Nephron (organoid): ENCODE data around the gene TIMM21.

Experiments used
- H3K27ac Mint-ChIP-seq, 3 experiments: 2 replicates each; pipeline ENCODE4 v1.8.0; 2020; ENCODE audit warnings: mixed read lengths in 3 of 3, mild to moderate bottlenecking in 2 of 3, moderate library complexity in 1 of 3
- H3K27me3 Mint-ChIP-seq: 2 replicates; pipeline ENCODE4 v1.8.0; 2021; ENCODE audit warnings: low read depth, mild to moderate bottlenecking, moderate library complexity, mixed read lengths
- H3K36me3 Mint-ChIP-seq: 2 replicates; pipeline ENCODE4 v1.8.0; 2020; ENCODE audit warnings: low read depth, mixed read lengths
- H3K4me1 Mint-ChIP-seq: 2 replicates; pipeline ENCODE4 v1.8.0; 2020; ENCODE audit warnings: mixed read lengths
- H3K4me3 Mint-ChIP-seq, 3 experiments: 2 replicates each; pipeline ENCODE4 v1.8.0; 2020; ENCODE audit warnings: mild to moderate bottlenecking in 3 of 3, mixed read lengths in 3 of 3, moderate library complexity in 2 of 3
- H3K9me3 Mint-ChIP-seq: 2 replicates; pipeline ENCODE4 v1.8.0; 2020; ENCODE audit warnings: mixed read lengths
- TF ChIP-seq, protein P1 (sequence below), 3 experiments: fragments of 200-600 bp; sonication (generic); IDR thresholded peaks; one replicate each; pipeline ENCODE4 v1.5.0; 2021; ENCODE audit warnings: antibody characterized with exemption in 3 of 3; ENCODE audit not compliant: unreplicated experiment in 3 of 3

The TIMM21 gene

DNA sequence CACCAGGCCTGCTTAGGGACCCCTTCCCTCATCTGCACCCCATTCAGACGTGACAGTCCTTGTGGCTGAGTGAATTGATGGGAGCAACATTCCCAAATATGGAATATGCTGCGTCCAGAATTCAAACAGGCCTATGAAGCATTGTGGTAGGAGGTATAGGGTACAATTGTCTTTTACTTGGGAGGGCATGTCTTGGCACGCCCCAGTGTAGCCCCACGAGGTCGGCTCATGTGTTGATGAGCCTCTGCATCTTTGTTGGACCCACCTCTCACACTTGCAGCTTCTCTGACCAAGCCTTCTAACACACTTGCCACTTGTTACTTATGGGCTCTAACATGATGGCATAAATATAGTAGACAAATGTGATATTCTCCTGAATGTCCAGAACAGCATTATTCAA, 1.6 kb downstream of the TIMM21 start:
- peak overlapping the region; percentile 91 to 98 (median 96) for H3K4me3 Mint-ChIP-seq
- H3K27me3 Mint-ChIP-seq, result peaks cover 3% of the 10 kb centered on the region
- no peaks in the 10 kb centered on the region for H3K9me3 Mint-ChIP-seq
- TF ChIP-seq, protein P1, sequence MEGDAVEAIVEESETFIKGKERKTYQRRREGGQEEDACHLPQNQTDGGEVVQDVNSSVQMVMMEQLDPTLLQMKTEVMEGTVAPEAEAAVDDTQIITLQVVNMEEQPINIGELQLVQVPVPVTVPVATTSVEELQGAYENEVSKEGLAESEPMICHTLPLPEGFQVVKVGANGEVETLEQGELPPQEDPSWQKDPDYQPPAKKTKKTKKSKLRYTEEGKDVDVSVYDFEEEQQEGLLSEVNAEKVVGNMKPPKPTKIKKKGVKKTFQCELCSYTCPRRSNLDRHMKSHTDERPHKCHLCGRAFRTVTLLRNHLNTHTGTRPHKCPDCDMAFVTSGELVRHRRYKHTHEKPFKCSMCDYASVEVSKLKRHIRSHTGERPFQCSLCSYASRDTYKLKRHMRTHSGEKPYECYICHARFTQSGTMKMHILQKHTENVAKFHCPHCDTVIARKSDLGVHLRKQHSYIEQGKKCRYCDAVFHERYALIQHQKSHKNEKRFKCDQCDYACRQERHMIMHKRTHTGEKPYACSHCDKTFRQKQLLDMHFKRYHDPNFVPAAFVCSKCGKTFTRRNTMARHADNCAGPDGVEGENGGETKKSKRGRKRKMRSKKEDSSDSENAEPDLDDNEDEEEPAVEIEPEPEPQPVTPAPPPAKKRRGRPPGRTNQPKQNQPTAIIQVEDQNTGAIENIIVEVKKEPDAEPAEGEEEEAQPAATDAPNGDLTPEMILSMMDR (IDR thresholded peaks at IDR 0.05; ENCODE audit: unreplicated experiment in 3 of 3), result no peak
- H3K36me3 Mint-ChIP-seq, result peaks cover 14% of the 10 kb centered on the region
- H3K27ac Mint-ChIP-seq, result no peak overlapping the region
- H3K4me1 Mint-ChIP-seq, result peaks cover 73% of the 10 kb centered on the region

DNA sequence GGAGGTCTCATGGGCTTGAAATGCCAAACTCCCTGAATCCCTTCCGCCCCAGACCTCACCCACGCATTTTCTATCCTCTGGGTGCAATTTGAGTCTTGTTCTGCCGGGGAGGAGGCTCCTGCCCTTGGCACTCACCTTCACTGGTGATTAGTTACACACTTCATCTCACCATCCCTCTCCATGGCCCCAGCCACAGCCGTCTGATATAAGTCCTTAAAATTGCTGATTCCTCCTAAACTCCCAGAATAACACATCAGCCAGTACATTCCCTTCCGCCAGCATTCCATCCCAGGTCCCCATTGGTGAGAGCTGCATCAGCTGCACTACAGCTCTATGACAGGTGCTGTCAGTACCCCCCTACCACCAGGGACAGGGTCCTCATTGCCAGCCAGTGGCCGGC, 3.9 kb downstream of the TIMM21 start:
- TF ChIP-seq, protein P1 (IDR thresholded peaks at IDR 0.05; ENCODE audit: unreplicated experiment in 3 of 3), result no peak
- Mint-ChIP-seq H3K36me3 (peaks cover 20% of the 10 kb centered on the region), H3K4me1 (peaks cover 65% of the 10 kb centered on the region), H3K4me3 (peak overlapping the region; percentile 35 to 69 (median 52)), H3K27me3 (no peaks in the 10 kb centered on the region), H3K27ac (peak overlapping the region in 1 of 3 experiments; percentile 3), H3K9me3 (no peaks in the 10 kb centered on the region)

DNA sequence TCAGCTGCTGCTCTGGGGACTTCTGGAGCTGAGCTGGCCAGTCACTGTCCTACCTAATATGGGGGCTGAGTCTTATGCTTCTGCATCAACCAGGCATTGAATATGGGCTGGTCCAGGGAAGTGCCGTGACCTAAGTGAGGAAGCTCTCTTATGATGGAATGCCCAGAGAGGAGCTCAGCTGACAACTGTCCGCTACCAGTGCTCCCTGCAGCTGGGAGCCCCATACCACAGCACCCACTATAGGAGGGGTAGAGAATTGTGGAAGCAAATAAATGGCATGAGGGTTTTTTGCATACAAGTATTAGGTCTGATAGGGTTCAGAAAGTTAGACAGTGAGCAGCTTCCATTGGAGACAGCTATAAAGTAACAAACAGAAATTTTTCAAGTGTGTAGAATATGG, 4.5 kb downstream of the TIMM21 start:
- Mint-ChIP-seq H3K27me3 (no peaks in the 10 kb centered on the region), H3K27ac (peak overlapping the region in 1 of 3 experiments; percentile 3), H3K36me3 (peaks cover 21% of the 10 kb centered on the region), H3K9me3 (no peaks in the 10 kb centered on the region), H3K4me1 (peaks cover 65% of the 10 kb centered on the region), H3K4me3 (no peak overlapping the region)
- TF ChIP-seq, protein P1 (IDR thresholded peaks at IDR 0.05; ENCODE audit: unreplicated experiment in 3 of 3), result no peak

DNA sequence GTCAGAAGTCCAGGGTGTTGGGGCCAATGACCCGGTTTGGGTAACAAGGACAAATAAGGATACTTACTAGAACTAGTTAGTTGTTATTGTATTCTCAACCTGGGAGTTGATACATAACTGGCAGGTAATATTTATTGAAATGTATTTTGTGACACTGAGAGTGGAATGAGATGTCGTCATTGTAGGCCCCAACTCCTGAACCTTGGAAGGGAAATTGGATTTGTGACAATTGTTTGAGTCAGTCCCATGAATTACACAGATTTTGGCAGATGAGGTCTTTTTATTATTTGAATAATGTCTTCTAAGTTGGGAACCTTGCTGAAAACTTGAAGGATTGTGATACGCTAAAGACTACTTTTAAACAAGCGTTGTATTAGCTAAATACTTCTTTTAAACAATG, 5.1 kb downstream of the TIMM21 start:
- Mint-ChIP-seq H3K36me3 (peaks cover 25% of the 10 kb centered on the region), H3K27me3 (no peaks in the 10 kb centered on the region), H3K27ac (no peak overlapping the region), H3K9me3 (no peaks in the 10 kb centered on the region), H3K4me3 (no peak overlapping the region), H3K4me1 (peaks cover 62% of the 10 kb centered on the region)
- TF ChIP-seq, protein P1 (IDR thresholded peaks at IDR 0.05; ENCODE audit: unreplicated experiment in 3 of 3), result no peak

DNA sequence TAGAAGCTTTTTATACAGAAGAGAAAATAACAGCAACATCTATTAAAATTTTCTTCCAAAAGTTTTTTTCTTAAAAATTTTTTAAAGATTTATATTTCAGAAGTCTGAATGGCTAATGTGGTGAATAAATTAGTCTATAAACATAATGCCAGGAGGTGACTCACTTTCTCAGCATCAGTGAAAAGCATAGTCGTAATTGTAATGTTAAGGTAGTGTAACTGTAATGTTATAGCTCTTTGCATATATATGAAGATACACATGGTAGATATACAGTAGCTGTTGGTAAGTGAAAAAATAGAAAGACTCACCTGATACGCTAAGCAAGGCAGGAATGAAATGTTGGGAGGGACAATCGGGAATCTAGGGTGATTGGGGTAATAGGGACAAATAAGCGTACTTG, 5.5 kb downstream of the TIMM21 start:
- Mint-ChIP-seq H3K27ac (no peak overlapping the region), H3K4me3 (no peak overlapping the region), H3K27me3 (no peaks in the 10 kb centered on the region), H3K36me3 (peaks cover 27% of the 10 kb centered on the region), H3K4me1 (peaks cover 58% of the 10 kb centered on the region), H3K9me3 (no peaks in the 10 kb centered on the region)
- TF ChIP-seq, protein P1 (IDR thresholded peaks at IDR 0.05; ENCODE audit: unreplicated experiment in 3 of 3), result no peak

DNA sequence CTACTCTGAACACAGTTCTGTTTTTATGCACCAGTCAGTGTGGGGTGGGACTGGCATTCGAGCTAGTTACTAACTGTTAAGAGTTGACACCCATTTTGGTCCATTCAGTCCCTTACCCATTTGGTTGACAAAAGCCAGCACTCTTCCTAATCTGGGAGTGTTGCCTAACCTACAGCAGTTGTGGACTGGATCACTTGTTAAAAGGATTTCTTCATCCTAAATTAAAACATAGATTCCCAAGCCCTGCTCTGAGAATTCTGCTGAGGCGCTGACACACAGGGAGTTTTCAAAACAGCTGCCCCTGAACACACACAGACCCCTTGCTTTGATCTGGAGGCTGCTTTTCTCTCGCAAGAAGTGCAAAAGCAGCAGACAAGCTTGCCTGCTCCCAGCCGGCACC, 6.4 kb downstream of the TIMM21 start:
- TF ChIP-seq, protein P1 (IDR thresholded peaks at IDR 0.05; ENCODE audit: unreplicated experiment in 3 of 3), result no peak
- H3K27me3 Mint-ChIP-seq, result no peaks in the 10 kb centered on the region
- H3K9me3 Mint-ChIP-seq, result no peaks in the 10 kb centered on the region
- H3K4me1 Mint-ChIP-seq, result peaks cover 49% of the 10 kb centered on the region
- H3K27ac Mint-ChIP-seq, result peak overlapping the region; percentile 53 to 72 (median 54)
- H3K4me3 Mint-ChIP-seq, result peak overlapping the region in 1 of 3 experiments; percentile 31
- H3K36me3 Mint-ChIP-seq, result peaks cover 34% of the 10 kb centered on the region
